ENCODE results near the gene TMEM255B. TPM values are rescaled to one million over a fixed set of nuclear protein-coding genes. Genes with fewer than 3 reads are reported as not detected.

Gene TMEM255B
- total RNA-seq, 1 experiment from 2014 or later = 4.7 TPM

DNA sequence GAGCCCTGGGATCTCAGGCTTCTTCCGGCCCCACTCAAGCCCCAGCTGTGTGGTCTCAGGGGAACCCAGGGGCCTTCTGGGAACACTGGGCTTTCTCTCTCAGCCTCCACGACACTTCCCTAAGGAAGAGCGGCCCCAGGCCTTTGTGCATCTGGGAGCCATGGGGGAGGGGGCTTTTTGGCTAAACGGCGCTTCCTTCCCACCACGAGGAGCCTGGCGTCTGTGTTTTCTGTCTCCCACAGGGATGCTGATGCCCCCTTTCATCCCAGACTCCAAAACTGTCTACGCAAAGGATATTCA is 24.2 kb upstream of the TMEM255B start:
- H3K9me3 Mint-ChIP-seq = peaks cover 11% of the 10 kb centered on the region
- DNase-seq (ENCODE audit: low spot score) (no peak), ATAC-seq (no peak)
- ChIA-PET POLR2A (no interaction called here), CTCF (no interaction called here)
- H3K36me3 Mint-ChIP-seq = peaks cover 2% of the 10 kb centered on the region; the same call in 1 of the 2 replicates
- no peak overlapping the region for H3K27ac Mint-ChIP-seq
- no peaks in the 10 kb centered on the region for H3K4me1 Mint-ChIP-seq
- no peak overlapping the region for H3K4me3 Mint-ChIP-seq
- H3K27me3 Mint-ChIP-seq (ENCODE audit: low read depth) = peaks cover 9% of the 10 kb centered on the region
- TF ChIP-seq ZNF396 (CRISPR knock-in tag; IDR thresholded peaks at IDR 0.05; ENCODE audit: borderline replicate concordance) (no peak), IRF2 (CRISPR knock-in tag; IDR thresholded peaks at IDR 0.05; ENCODE audit: borderline replicate concordance, low read depth) (no peak), RORB (CRISPR knock-in tag; IDR thresholded peaks at IDR 0.05) (no peak), HMGA2 (CRISPR knock-in tag; IDR thresholded peaks at IDR 0.05) (no peak), EMX1 (CRISPR knock-in tag; IDR thresholded peaks at IDR 0.05) (no peak), ZNF263 (CRISPR knock-in tag; IDR thresholded peaks at IDR 0.05; ENCODE audit: low read depth) (no peak), ZNF423 (CRISPR knock-in tag; IDR thresholded peaks at IDR 0.05) (no peak), SMAD3 (CRISPR knock-in tag; IDR thresholded peaks at IDR 0.05; ENCODE audit: borderline replicate concordance) (no peak)
- TF ChIP-seq, protein P1, sequence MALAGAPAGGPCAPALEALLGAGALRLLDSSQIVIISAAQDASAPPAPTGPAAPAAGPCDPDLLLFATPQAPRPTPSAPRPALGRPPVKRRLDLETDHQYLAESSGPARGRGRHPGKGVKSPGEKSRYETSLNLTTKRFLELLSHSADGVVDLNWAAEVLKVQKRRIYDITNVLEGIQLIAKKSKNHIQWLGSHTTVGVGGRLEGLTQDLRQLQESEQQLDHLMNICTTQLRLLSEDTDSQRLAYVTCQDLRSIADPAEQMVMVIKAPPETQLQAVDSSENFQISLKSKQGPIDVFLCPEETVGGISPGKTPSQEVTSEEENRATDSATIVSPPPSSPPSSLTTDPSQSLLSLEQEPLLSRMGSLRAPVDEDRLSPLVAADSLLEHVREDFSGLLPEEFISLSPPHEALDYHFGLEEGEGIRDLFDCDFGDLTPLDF (CRISPR knock-in tag; IDR thresholded peaks at IDR 0.05) = no peak
- TF ChIP-seq, protein P2, sequence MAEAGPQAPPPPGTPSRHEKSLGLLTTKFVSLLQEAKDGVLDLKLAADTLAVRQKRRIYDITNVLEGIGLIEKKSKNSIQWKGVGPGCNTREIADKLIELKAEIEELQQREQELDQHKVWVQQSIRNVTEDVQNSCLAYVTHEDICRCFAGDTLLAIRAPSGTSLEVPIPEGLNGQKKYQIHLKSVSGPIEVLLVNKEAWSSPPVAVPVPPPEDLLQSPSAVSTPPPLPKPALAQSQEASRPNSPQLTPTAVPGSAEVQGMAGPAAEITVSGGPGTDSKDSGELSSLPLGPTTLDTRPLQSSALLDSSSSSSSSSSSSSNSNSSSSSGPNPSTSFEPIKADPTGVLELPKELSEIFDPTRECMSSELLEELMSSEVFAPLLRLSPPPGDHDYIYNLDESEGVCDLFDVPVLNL (CRISPR knock-in tag; IDR thresholded peaks at IDR 0.05; ENCODE audit: borderline replicate concordance, low read depth) = no peak
- TF ChIP-seq, protein P3, sequence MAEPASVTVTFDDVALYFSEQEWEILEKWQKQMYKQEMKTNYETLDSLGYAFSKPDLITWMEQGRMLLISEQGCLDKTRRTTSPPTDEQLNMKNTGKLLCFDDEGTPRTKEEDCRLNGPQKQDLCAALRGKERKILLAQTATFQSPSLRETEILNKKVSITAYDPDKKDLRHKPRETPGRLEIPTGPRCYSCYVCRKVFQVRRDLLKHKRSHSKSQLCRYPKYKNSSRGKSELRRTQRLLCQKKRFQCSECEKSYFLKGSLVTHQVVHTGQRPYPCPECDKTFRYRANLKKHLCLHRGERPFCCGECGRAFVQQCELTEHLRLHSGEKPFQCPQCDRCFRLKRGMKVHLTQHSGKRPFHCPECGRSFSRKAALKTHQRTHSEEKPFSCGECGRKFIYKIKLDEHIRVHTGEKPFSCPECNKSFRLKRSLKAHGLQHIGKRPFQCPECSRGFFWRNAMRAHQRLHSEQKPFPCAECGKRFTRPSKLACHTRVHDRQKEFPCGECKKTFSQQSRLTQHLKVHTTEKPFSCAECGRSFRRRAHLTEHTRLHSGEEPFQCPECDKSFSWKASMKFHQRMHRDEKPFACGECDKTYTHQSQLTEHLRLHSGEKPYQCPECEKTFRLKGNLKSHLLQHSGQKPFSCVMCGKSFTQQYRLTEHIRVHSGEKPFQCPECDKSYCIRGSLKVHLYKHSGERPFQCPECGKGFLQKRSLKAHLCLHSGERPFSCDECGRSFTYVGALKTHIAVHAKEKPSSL (CRISPR knock-in tag; conservative IDR thresholded peaks at IDR 0.05) = no peak
- TF ChIP-seq, protein P4, sequence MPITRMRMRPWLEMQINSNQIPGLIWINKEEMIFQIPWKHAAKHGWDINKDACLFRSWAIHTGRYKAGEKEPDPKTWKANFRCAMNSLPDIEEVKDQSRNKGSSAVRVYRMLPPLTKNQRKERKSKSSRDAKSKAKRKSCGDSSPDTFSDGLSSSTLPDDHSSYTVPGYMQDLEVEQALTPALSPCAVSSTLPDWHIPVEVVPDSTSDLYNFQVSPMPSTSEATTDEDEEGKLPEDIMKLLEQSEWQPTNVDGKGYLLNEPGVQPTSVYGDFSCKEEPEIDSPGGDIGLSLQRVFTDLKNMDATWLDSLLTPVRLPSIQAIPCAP (CRISPR knock-in tag; IDR thresholded peaks at IDR 0.05) = no peak
- TF ChIP-seq, protein P5, sequence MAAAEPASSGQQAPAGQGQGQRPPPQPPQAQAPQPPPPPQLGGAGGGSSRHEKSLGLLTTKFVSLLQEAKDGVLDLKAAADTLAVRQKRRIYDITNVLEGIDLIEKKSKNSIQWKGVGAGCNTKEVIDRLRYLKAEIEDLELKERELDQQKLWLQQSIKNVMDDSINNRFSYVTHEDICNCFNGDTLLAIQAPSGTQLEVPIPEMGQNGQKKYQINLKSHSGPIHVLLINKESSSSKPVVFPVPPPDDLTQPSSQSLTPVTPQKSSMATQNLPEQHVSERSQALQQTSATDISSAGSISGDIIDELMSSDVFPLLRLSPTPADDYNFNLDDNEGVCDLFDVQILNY (CRISPR knock-in tag; IDR thresholded peaks at IDR 0.05) = no peak

DNA sequence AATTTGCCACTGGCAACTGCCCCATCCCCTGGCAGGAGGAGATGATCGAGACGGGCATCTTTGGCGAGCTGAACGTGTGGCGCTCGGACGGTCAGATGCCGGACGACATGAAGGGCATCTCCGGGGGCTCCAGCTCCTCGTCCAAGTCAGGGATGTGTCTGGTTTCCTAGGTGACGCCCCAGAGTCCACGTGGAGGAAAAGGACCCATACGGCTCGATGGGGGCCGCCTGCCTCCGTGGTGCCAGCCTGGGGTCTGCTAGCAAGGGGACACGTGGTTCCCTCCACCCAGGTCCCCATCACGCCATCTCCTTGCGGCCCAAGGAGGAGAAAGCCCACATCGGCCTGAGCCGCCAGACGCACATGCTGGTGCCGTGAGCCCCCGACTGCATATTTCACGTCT is 23.8 kb upstream of the TMEM255B start:
- POLR2A ChIA-PET = no interaction called here
- peaks cover 11% of the 10 kb centered on the region for H3K9me3 Mint-ChIP-seq
- no peaks in the 10 kb centered on the region for H3K4me1 Mint-ChIP-seq
- no peak overlapping the region for H3K27ac Mint-ChIP-seq
- peaks cover 8% of the 10 kb centered on the region for H3K27me3 Mint-ChIP-seq (ENCODE audit: low read depth)
- CTCF ChIA-PET = no interaction called here
- no peak overlapping the region for H3K4me3 Mint-ChIP-seq
- no peak for DNase-seq (ENCODE audit: low spot score)
- peaks cover 2% of the 10 kb centered on the region; the same call in 1 of the 2 replicates for H3K36me3 Mint-ChIP-seq
- ATAC-seq = no peak
- no peak for TF ChIP-seq ZNF138 (CRISPR knock-in tag; conservative IDR thresholded peaks at IDR 0.05)
- TF ChIP-seq, protein P6, sequence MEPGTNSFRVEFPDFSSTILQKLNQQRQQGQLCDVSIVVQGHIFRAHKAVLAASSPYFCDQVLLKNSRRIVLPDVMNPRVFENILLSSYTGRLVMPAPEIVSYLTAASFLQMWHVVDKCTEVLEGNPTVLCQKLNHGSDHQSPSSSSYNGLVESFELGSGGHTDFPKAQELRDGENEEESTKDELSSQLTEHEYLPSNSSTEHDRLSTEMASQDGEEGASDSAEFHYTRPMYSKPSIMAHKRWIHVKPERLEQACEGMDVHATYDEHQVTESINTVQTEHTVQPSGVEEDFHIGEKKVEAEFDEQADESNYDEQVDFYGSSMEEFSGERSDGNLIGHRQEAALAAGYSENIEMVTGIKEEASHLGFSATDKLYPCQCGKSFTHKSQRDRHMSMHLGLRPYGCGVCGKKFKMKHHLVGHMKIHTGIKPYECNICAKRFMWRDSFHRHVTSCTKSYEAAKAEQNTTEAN (CRISPR knock-in tag; IDR thresholded peaks at IDR 0.05) = no peak
- TF ChIP-seq, protein P7, sequence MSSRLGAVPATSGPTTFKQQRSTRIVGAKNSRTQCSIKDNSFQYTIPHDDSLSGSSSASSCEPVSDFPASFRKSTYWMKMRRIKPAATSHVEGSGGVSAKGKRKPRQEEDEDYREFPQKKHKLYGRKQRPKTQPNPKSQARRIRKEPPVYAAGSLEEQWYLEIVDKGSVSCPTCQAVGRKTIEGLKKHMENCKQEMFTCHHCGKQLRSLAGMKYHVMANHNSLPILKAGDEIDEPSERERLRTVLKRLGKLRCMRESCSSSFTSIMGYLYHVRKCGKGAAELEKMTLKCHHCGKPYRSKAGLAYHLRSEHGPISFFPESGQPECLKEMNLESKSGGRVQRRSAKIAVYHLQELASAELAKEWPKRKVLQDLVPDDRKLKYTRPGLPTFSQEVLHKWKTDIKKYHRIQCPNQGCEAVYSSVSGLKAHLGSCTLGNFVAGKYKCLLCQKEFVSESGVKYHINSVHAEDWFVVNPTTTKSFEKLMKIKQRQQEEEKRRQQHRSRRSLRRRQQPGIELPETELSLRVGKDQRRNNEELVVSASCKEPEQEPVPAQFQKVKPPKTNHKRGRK (CRISPR knock-in tag; IDR thresholded peaks at IDR 0.05; ENCODE audit: borderline replicate concordance) = no peak
- TF ChIP-seq, protein P8, sequence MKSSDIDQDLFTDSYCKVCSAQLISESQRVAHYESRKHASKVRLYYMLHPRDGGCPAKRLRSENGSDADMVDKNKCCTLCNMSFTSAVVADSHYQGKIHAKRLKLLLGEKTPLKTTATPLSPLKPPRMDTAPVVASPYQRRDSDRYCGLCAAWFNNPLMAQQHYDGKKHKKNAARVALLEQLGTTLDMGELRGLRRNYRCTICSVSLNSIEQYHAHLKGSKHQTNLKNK (CRISPR knock-in tag; IDR thresholded peaks at IDR 0.05) = no peak
- TF ChIP-seq, protein P3 (CRISPR knock-in tag; conservative IDR thresholded peaks at IDR 0.05) = no peak
- no peak for TF ChIP-seq ZBTB21 (CRISPR knock-in tag; IDR thresholded peaks at IDR 0.05; ENCODE audit: borderline replicate concordance)
- TF ChIP-seq, protein P9, sequence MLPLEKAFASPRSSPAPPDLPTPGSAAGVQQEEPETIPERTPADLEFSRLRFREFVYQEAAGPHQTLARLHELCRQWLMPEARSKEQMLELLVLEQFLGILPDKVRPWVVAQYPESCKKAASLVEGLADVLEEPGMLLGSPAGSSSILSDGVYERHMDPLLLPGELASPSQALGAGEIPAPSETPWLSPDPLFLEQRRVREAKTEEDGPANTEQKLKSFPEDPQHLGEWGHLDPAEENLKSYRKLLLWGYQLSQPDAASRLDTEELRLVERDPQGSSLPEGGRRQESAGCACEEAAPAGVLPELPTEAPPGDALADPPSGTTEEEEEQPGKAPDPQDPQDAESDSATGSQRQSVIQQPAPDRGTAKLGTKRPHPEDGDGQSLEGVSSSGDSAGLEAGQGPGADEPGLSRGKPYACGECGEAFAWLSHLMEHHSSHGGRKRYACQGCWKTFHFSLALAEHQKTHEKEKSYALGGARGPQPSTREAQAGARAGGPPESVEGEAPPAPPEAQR (CRISPR knock-in tag; IDR thresholded peaks at IDR 0.05) = no peak
- TF ChIP-seq OVOL2 (CRISPR knock-in tag; IDR thresholded peaks at IDR 0.05; ENCODE audit: borderline replicate concordance) = no peak
- TF ChIP-seq ZNF121 (CRISPR knock-in tag; IDR thresholded peaks at IDR 0.05) = no peak
- TF ChIP-seq RELA (CRISPR knock-in tag; IDR thresholded peaks at IDR 0.05; ENCODE audit: borderline replicate concordance) = no peak
- TF ChIP-seq SOX15 (CRISPR knock-in tag; IDR thresholded peaks at IDR 0.05) = no peak
